SJSA1 (cell line): Measurements from ENCODE around the gene CHSY1. TPM values are rescaled to one million over a fixed set of nuclear protein-coding genes. Genes with fewer than 3 reads are reported as not detected.

ENCODE experiments used
- DNase-seq, 2 experiments: peaks; one replicate each; pipeline ENCODE4 v3.0.0-alpha.2; 2015 to 2020; ENCODE audit warnings: low spot score in 2 of 2, low read depth in 1 of 2
- H3K27ac ChIP-seq: fragments of 250-450 bp; sonication (Bioruptor Pico); 2 replicates; pipeline ENCODE4 v1.5.1; 2020; ENCODE audit warnings: mild to moderate bottlenecking, moderate library complexity
- H3K27me3 ChIP-seq: fragments of 250-450 bp; sonication (Bioruptor Pico); replicated peaks from 2 replicates; pipeline ENCODE4 v1.5.1; 2020; ENCODE audit warnings: mild to moderate bottlenecking, moderate library complexity
- H3K36me3 ChIP-seq: fragments of 250-450 bp; sonication (Bioruptor Pico); 2 replicates; pipeline ENCODE4 v1.5.1; 2020; ENCODE audit warnings: mild to moderate bottlenecking
- H3K4me1 ChIP-seq: fragments of 250-450 bp; sonication (Bioruptor Pico); replicated peaks from 2 replicates; pipeline ENCODE4 v1.6.1; 2021; ENCODE audit warnings: mild to moderate bottlenecking
- H3K4me3 ChIP-seq: fragments of 250-450 bp; sonication (Bioruptor Pico); 2 replicates; pipeline ENCODE4 v1.5.1; 2020; ENCODE audit warnings: mild to moderate bottlenecking
- H3K9me3 ChIP-seq: fragments of 250-450 bp; sonication (Bioruptor Pico); replicated peaks from 2 replicates; pipeline ENCODE4 v1.5.1; 2020; ENCODE audit warnings: mild to moderate bottlenecking
- total RNA-seq: library from RNA; depleted of rRNA; stranded (reverse); fragments of >200 nt; shearing (Covaris generic); gene quantifications from 2 replicates; pipeline ENCODE4 v1.2.3, GENCODE V29; 2014

The CHSY1 gene
- total RNA-seq, 1 experiment from 2014 or later: 62.8 TPM

DNA sequence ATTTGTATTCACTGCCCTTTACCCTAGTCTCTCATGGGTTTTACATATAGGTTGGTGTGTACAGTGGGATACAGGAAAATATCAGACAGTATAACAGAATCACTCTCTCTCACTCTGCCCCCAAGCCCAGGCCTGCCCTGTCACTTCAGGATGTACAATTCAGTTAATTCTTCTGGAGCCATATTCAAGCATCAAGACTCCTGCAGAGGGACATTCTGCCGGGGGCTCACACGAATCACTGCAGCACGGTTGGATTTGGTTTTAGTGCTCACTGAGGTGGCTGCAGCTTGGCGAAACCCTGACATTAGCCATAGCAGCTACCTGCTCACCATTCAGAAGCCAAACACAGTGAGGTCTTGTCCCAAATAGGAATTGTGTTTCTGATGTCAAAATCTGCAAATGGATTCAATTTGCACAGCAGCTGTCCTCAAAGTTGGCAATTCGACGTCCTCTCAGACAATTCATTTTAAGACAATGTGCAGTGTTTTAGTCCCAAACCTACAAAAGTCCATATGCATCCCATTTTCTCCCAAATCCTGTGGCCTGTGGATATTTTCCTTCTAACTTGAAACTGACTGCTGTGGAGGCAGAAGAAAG, 82.9 kb downstream of the CHSY1 start:
- no peaks in the 10 kb centered on the region for H3K27me3 ChIP-seq
- peaks cover 17% of the 10 kb centered on the region for H3K9me3 ChIP-seq
- no peak for DNase-seq
- no peak overlapping the region for H3K27ac ChIP-seq
- peaks cover 39% of the 10 kb centered on the region for H3K4me1 ChIP-seq
- H3K4me3 ChIP-seq: no peak overlapping the region
- H3K36me3 ChIP-seq: peaks cover 5% of the 10 kb centered on the region

DNA sequence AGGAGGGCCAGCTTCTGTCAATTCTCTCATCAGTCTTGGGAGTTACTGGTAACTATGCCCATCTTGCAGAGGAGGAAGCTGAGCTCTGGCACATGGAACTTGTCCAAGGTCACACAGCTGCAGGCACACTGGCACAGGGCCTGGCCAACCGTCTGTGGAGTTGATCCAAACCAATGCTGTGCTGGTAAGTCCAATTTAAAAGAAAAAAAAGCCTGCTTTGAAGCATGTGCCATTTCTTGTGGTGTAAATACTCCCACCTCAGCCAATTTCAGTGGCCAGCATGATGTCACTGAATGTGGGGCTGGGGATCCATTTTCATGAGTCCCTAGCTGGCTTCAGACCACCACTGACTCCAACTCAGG, 83.4 kb downstream of the CHSY1 start:
- peaks cover 39% of the 10 kb centered on the region for H3K4me1 ChIP-seq
- H3K27me3 ChIP-seq: no peaks in the 10 kb centered on the region
- no peak for DNase-seq

DNA sequence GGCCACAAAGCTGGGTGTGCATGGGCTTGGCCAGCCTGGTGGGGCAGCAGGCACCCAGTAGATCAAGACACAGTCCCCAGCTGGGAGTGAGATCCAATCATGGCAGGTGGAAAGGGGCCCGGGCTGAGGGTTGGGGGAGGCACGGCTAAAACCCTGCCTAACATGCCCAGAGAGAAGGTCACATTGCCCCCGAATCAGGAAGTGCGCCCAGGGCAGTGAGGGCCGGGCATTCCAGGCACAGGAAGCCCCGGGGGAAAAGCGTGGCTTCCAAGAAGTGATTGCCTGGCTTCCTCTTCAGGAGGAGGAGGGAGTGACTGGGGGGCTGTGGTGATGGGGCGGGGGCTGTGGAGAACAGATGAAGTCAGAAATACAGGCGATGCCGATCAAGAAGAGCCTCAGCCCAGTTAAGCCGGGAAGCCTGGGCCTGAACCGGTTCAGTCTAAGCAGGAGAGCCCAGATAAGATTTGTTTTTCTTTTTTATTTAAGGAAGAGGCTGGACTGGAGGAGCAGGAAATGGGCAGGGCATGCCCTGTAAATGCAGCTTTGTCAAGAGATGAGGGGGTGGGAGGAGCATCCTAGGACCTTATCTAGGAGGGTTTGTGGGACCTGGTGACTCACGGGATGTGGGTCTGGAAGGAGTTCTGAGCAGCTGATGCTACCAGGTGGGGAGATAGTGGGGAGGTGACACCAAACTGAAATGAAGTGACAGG, 83.9 kb downstream of the CHSY1 start:
- H3K27ac ChIP-seq: peak overlapping the region; percentile 60
- H3K36me3 ChIP-seq: no peaks in the 10 kb centered on the region
- H3K27me3 ChIP-seq: no peaks in the 10 kb centered on the region
- no peak overlapping the region for H3K4me3 ChIP-seq
- peaks cover 39% of the 10 kb centered on the region for H3K4me1 ChIP-seq
- H3K9me3 ChIP-seq: peaks cover 17% of the 10 kb centered on the region
- peak; percentile 67 to 85 for DNase-seq

More for the DNA sequence above, 83.4 kb downstream of the CHSY1 start:
- no peak overlapping the region for H3K4me3 ChIP-seq
- peak overlapping the region; percentile 60 for H3K27ac ChIP-seq
- H3K9me3 ChIP-seq: peaks cover 17% of the 10 kb centered on the region
- H3K36me3 ChIP-seq: no peaks in the 10 kb centered on the region

GRCh38 chr15:101167411-101167752, 84.5 kb downstream of the CHSY1 start:
- Histone ChIP-seq H3K36me3 (no peaks in the 10 kb centered on the region), H3K27me3 (no peaks in the 10 kb centered on the region), H3K27ac (peak overlapping the region; percentile 60), H3K4me3 (no peak overlapping the region), H3K4me1 (peaks cover 39% of the 10 kb centered on the region), H3K9me3 (peaks cover 17% of the 10 kb centered on the region)
- no peak for DNase-seq

DNA sequence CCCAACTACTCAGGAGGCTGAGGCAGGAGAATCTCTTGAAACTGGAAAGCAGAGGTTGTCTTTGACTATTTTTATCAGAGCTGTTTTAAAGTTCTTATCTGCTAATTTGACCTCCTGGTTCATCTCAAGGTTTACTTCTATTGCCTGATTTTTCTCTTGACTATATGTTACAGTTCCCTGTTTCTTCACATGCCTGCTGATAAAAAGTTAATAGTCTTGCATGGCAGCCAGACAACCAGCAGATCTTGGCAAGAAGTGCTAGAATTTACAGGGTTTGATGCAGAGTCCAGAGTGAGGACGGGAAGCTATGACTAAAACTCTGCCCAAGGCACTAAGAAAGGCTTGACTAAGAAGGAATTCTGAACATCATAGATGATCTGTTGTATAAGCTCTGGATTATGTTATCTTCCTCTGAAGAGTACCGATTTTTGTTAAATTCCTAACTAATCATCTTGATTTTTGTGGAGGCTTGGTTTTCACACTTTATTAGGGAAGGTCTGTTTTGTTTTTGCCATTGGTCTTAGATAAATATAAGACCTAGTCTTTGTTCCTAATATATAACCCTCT, 85.9 kb downstream of the CHSY1 start:
- Histone ChIP-seq H3K4me3 (no peak overlapping the region), H3K4me1 (peaks cover 37% of the 10 kb centered on the region), H3K27me3 (no peaks in the 10 kb centered on the region), H3K36me3 (no peaks in the 10 kb centered on the region), H3K27ac (no peak overlapping the region), H3K9me3 (peaks cover 17% of the 10 kb centered on the region)
- no peak for DNase-seq

GRCh38 chr15:101162701-101163483, 89.0 kb downstream of the CHSY1 start:
- Histone ChIP-seq H3K9me3 (peaks cover 17% of the 10 kb centered on the region), H3K27me3 (no peaks in the 10 kb centered on the region), H3K36me3 (no peaks in the 10 kb centered on the region), H3K4me1 (peaks cover 38% of the 10 kb centered on the region), H3K4me3 (no peak overlapping the region), H3K27ac (no peak overlapping the region)
- no peak for DNase-seq

GRCh38 chr15:101161656-101162055, 90.2 kb downstream of the CHSY1 start:
- H3K27ac ChIP-seq: no peak overlapping the region
- peaks cover 41% of the 10 kb centered on the region for H3K4me1 ChIP-seq
- H3K36me3 ChIP-seq: no peaks in the 10 kb centered on the region
- H3K9me3 ChIP-seq: peaks cover 17% of the 10 kb centered on the region
- no peaks in the 10 kb centered on the region for H3K27me3 ChIP-seq
- no peak for DNase-seq
- no peak overlapping the region for H3K4me3 ChIP-seq

GRCh38 chr15:101159936-101160815, 91.7 kb downstream of the CHSY1 start:
- H3K4me1 ChIP-seq: peaks cover 46% of the 10 kb centered on the region
- no peaks in the 10 kb centered on the region for H3K36me3 ChIP-seq
- H3K27ac ChIP-seq: peak overlapping the region; percentile 66
- no peak overlapping the region for H3K4me3 ChIP-seq
- no peaks in the 10 kb centered on the region for H3K27me3 ChIP-seq
- H3K9me3 ChIP-seq: peaks cover 8% of the 10 kb centered on the region; the same call in 1 of the 2 replicates
- DNase-seq: peak; percentile 92

- H3K4me3 ChIP-seq: no peak overlapping the region
- H3K27me3 ChIP-seq: no peaks in the 10 kb centered on the region
- H3K9me3 ChIP-seq: 0 out of 2 replicates have a peak, but pooled peaks cover 3% of the 10 kb centered on the region
- H3K4me1 ChIP-seq: peaks cover 46% of the 10 kb centered on the region
- no peak for DNase-seq
- peak overlapping the region; percentile 66 for H3K27ac ChIP-seq
- no peaks in the 10 kb centered on the region for H3K36me3 ChIP-seq
These were observed 92.5 kb downstream of the CHSY1 start for GRCh38 chr15:101159096-101159935.

- no peaks in the 10 kb centered on the region for H3K36me3 ChIP-seq
- no peak overlapping the region for H3K4me3 ChIP-seq
- H3K27ac ChIP-seq: no peak overlapping the region
- no peaks in the 10 kb centered on the region for H3K27me3 ChIP-seq
- H3K4me1 ChIP-seq: peaks cover 46% of the 10 kb centered on the region
- no peaks in the 10 kb centered on the region for H3K9me3 ChIP-seq
- no peak for DNase-seq
These were observed 93.4 kb downstream of the CHSY1 start for GRCh38 chr15:101158166-101159095.

DNA sequence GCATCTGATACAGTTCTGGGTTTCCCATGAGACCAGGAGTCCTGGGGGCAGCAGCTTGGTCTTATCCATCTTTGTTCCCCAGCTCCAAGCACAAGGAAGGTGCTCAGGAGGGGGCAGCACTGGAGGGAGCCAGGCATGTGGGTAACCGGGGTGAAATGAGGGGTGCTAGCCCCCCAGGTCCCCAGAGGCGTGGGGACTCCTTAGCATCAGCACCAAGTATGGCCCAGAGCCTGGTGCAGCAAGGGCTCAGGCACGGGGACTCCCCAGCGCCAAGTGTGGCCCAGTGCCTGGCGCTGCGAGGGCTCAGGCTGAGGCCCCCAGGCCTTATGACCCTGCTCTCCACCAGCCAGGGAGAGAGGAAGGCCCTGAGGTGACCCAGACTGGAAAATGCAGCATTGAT, 94.1 kb downstream of the CHSY1 start:
- Histone ChIP-seq H3K27ac (no peak overlapping the region), H3K27me3 (no peaks in the 10 kb centered on the region), H3K4me3 (no peak overlapping the region), H3K9me3 (no peaks in the 10 kb centered on the region), H3K4me1 (peaks cover 46% of the 10 kb centered on the region), H3K36me3 (no peaks in the 10 kb centered on the region)
- no peak for DNase-seq
